Measurements from ENCODE around the gene CNNM4. TPM values are rescaled to one million over a fixed set of nuclear protein-coding genes. Genes with fewer than 3 reads are reported as not detected.

CNNM4 gene
- total RNA-seq, 3 donors from 2014 or later: 53.4 to 134 (median 101) TPM

GRCh38 chr2:96830044-96830562, 69.4 kb downstream of the CNNM4 start:
- intact Hi-C loops (cut with DNase I, micrococcal nuclease): no loop called here
- no peaks in the 10 kb centered on the region for H3K4me1 ChIP-seq (ENCODE audit: low read depth)
- ATAC-seq: no peak
- H3K36me3 ChIP-seq (ENCODE audit: low read depth): peaks cover 16% of the 10 kb centered on the region
- no peaks in the 10 kb centered on the region for H3K9me3 ChIP-seq
- H3K4me3 ChIP-seq: no peak overlapping the region
- no peak for DNase-seq
- no peak for TF ChIP-seq CTCF (IDR thresholded peaks at IDR 0.05)

- Histone ChIP-seq H3K4me1 (ENCODE audit: low read depth) (no peaks in the 10 kb centered on the region), H3K4me3 (no peak overlapping the region), H3K36me3 (ENCODE audit: low read depth) (peaks cover 8% of the 10 kb centered on the region), H3K9me3 (no peaks in the 10 kb centered on the region)
- ATAC-seq (peak; percentile 26), DNase-seq (no peak)
- intact Hi-C loops (cut with DNase I, micrococcal nuclease): no loop called here
- no peak for TF ChIP-seq CTCF (IDR thresholded peaks at IDR 0.05)
These were observed 71.0 kb downstream of the CNNM4 start for GRCh38 chr2:96831679-96832078.

GRCh38 chr2:96832408-96832753, 71.7 kb downstream of the CNNM4 start:
- Histone ChIP-seq H3K36me3 (ENCODE audit: low read depth) (peaks cover 8% of the 10 kb centered on the region), H3K4me3 (no peak overlapping the region), H3K9me3 (no peaks in the 10 kb centered on the region), H3K4me1 (ENCODE audit: low read depth) (no peaks in the 10 kb centered on the region)
- intact Hi-C loops (cut with DNase I, micrococcal nuclease): no loop called here
- no peak for DNase-seq
- no peak for ATAC-seq
- TF ChIP-seq CTCF (IDR thresholded peaks at IDR 0.05): no peak

- peaks cover 8% of the 10 kb centered on the region for H3K36me3 ChIP-seq (ENCODE audit: low read depth)
- no peak for TF ChIP-seq CTCF (IDR thresholded peaks at IDR 0.05)
- intact Hi-C loops (cut with DNase I, micrococcal nuclease): no loop called here
- H3K4me1 ChIP-seq (ENCODE audit: low read depth): no peaks in the 10 kb centered on the region
- no peak overlapping the region for H3K4me3 ChIP-seq
- ATAC-seq (peak; percentile 38), DNase-seq (no peak)
- H3K9me3 ChIP-seq: no peaks in the 10 kb centered on the region
These were observed 72.2 kb downstream of the CNNM4 start for GRCh38 chr2:96832754-96833507.

GRCh38 chr2:96835830-96836229, 75.1 kb downstream of the CNNM4 start:
- intact Hi-C loops (cut with DNase I, micrococcal nuclease): no loop called here
- Histone ChIP-seq H3K36me3 (ENCODE audit: low read depth) (peaks cover 8% of the 10 kb centered on the region), H3K9me3 (no peaks in the 10 kb centered on the region), H3K4me3 (no peak overlapping the region), H3K4me1 (ENCODE audit: low read depth) (peaks cover 11% of the 10 kb centered on the region)
- ATAC-seq (no peak), DNase-seq (no peak)
- no peak for TF ChIP-seq CTCF (IDR thresholded peaks at IDR 0.05)
